ENCODE measurements around the gene ZMYND8. TPM values are rescaled to one million over a fixed set of nuclear protein-coding genes. Genes with fewer than 3 reads are reported as not detected.
A peak's percentile ranks its signal among the peaks of the same experiment; 100 is the strongest.

The ZMYND8 gene
- total RNA-seq, 1 experiment from 2014 or later: 50.7 TPM

DNA sequence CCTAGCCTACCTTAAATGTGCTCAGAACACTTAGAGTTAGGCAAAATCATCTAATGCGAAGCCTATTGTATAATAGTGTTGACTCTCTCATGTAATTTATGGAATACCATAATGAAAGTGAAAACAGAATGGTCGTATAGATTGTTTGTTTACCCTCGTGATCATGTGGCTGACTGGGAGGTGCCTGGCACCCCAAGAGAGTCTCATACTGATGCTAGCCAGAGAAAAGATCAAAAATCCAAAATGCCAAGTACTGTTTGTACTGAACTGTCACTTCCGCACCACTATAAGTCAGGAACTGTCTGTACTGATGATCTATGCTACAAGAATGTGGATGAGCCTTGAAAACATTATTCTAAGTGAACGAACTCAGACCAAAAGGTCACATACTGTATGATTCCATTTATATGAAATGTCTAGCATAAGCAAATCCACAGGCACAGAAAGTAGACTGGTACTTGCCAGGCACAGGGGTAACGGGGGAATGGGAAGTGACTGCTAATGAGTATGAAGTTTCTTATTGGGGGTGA, 22.4 kb downstream of the ZMYND8 start:
- Histone ChIP-seq H3K36me3 (ENCODE audit: control insufficient read depth, insufficient read depth, low read length) (no peaks in the 10 kb centered on the region), H3K9me3 (ENCODE audit: control insufficient read depth, insufficient read depth, low read depth, low read length) (no peaks in the 10 kb centered on the region), H3K27me3 (ENCODE audit: control insufficient read depth, insufficient read depth, low read length) (no peaks in the 10 kb centered on the region), H3K4me1 (ENCODE audit: control insufficient read depth, insufficient read depth, low read length) (peaks cover 84% of the 10 kb centered on the region), H3K4me3 (ENCODE audit: low read depth in 2 of 2, low read length in 2 of 2) (peak overlapping the region; percentile 6 to 30; a peak in 3 of 4 replicates), H3K27ac (ENCODE audit: low read length) (peak overlapping the region; percentile 99)
- DNase-seq (ENCODE audit: low read depth, low spot score) (peak; percentile 90), ATAC-seq (peak; percentile 78)
- no TSS peak for BruUV-seq (replicated peaks)
- POLR2A ChIA-PET: interaction anchor here (0.6 to 0.7 kb wide), 2 partner anchors 21 to 108 kb away, joined by 3 to 5 read pairs; no protein-coding TSS in a partner anchor
- CTCF ChIA-PET: no interaction called here
- in situ Hi-C loops (cut with HindIII; ENCODE audit: low pct_unique_long_range_greater_than_20kb, low sequenced_read_pairs): no loop called here
- TF ChIP-seq SIN3A (IDR thresholded peaks at IDR 0.05; ENCODE audit: borderline replicate concordance, insufficient read depth, low read depth, low read length) (no peak), TCF7L2 (IDR thresholded peaks at IDR 0.05; ENCODE audit: low read depth, low read length) (peak; percentile 66; the same call in 1 of the 2 replicates), POLR2AphosphoS5 (IDR thresholded peaks at IDR 0.05; ENCODE audit: low read depth, low read length) (peak; percentile 51; the same call in 1 of the 2 replicates)
- TF ChIP-seq, protein P1, sequence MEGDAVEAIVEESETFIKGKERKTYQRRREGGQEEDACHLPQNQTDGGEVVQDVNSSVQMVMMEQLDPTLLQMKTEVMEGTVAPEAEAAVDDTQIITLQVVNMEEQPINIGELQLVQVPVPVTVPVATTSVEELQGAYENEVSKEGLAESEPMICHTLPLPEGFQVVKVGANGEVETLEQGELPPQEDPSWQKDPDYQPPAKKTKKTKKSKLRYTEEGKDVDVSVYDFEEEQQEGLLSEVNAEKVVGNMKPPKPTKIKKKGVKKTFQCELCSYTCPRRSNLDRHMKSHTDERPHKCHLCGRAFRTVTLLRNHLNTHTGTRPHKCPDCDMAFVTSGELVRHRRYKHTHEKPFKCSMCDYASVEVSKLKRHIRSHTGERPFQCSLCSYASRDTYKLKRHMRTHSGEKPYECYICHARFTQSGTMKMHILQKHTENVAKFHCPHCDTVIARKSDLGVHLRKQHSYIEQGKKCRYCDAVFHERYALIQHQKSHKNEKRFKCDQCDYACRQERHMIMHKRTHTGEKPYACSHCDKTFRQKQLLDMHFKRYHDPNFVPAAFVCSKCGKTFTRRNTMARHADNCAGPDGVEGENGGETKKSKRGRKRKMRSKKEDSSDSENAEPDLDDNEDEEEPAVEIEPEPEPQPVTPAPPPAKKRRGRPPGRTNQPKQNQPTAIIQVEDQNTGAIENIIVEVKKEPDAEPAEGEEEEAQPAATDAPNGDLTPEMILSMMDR (IDR thresholded peaks at IDR 0.05): no peak
- TF ChIP-seq, protein P2, sequence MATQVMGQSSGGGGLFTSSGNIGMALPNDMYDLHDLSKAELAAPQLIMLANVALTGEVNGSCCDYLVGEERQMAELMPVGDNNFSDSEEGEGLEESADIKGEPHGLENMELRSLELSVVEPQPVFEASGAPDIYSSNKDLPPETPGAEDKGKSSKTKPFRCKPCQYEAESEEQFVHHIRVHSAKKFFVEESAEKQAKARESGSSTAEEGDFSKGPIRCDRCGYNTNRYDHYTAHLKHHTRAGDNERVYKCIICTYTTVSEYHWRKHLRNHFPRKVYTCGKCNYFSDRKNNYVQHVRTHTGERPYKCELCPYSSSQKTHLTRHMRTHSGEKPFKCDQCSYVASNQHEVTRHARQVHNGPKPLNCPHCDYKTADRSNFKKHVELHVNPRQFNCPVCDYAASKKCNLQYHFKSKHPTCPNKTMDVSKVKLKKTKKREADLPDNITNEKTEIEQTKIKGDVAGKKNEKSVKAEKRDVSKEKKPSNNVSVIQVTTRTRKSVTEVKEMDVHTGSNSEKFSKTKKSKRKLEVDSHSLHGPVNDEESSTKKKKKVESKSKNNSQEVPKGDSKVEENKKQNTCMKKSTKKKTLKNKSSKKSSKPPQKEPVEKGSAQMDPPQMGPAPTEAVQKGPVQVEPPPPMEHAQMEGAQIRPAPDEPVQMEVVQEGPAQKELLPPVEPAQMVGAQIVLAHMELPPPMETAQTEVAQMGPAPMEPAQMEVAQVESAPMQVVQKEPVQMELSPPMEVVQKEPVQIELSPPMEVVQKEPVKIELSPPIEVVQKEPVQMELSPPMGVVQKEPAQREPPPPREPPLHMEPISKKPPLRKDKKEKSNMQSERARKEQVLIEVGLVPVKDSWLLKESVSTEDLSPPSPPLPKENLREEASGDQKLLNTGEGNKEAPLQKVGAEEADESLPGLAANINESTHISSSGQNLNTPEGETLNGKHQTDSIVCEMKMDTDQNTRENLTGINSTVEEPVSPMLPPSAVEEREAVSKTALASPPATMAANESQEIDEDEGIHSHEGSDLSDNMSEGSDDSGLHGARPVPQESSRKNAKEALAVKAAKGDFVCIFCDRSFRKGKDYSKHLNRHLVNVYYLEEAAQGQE (IDR thresholded peaks at IDR 0.05; ENCODE audit: insufficient read depth in 1 of 2, low read depth in 2 of 2, low read length in 1 of 2): no peak
- intact Hi-C loops (cut with micrococcal nuclease; ENCODE audit: unreplicated experiment): loop anchor here (10.0 kb wide), 1 partner anchor 59 kb away; no protein-coding TSS in a partner anchor

DNA sequence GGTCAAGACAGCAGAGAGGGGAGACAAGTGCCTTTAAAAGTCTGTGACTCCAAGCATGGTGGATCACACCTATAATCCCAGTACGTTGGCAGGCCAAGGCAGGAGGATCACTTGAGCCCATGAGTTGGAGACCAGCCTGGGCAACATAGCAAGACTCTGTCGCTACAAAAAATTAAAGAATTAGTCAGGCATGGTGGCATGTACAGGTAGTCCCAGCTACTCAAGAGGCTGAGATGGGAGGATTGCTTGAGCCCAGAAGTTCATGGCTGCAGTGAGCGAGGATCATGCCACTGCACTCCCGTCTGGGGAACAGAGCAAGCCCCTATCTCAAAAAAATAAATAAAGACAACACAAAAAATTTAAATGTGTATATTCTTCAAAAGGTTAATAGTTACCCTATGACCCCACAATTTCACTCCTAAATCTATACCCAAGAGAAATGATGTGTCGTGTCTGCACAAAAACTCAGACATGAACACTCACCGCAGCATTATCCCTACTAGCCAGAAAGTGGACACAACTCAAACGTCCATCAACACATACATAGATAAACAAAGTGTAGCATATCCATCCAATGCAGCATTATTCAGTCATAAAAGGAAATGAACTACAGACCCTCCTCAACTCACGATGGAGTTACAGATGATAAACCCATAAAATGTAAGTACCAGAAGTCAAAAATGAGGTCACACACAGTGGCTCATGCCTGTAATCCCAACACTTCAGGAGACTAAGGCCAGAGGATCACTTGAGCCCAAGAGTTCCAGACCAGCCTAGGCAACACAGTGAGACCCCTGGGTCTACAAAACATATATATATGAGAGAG, 23.9 kb downstream of the ZMYND8 start:
- no peak for ATAC-seq
- Histone ChIP-seq H3K4me1 (ENCODE audit: control insufficient read depth, insufficient read depth, low read length) (peaks cover 85% of the 10 kb centered on the region), H3K27ac (ENCODE audit: low read length) (peak overlapping the region; percentile 99), H3K9me3 (ENCODE audit: control insufficient read depth, insufficient read depth, low read depth, low read length) (no peaks in the 10 kb centered on the region), H3K36me3 (ENCODE audit: control insufficient read depth, insufficient read depth, low read length) (no peaks in the 10 kb centered on the region), H3K27me3 (ENCODE audit: control insufficient read depth, insufficient read depth, low read length) (no peaks in the 10 kb centered on the region), H3K4me3 (ENCODE audit: low read depth in 2 of 2, low read length in 2 of 2) (no peak overlapping the region)
- TF ChIP-seq, protein P2 (IDR thresholded peaks at IDR 0.05; ENCODE audit: insufficient read depth in 1 of 2, low read depth in 2 of 2, low read length in 1 of 2): no peak
- TF ChIP-seq, protein P1 (IDR thresholded peaks at IDR 0.05): no peak
- TF ChIP-seq TCF7L2 (IDR thresholded peaks at IDR 0.05; ENCODE audit: low read depth, low read length) (no peak), SIN3A (IDR thresholded peaks at IDR 0.05; ENCODE audit: borderline replicate concordance, insufficient read depth, low read depth, low read length) (no peak), POLR2AphosphoS5 (IDR thresholded peaks at IDR 0.05; ENCODE audit: low read depth, low read length) (no peak)
- ChIA-PET POLR2A (no interaction called here), CTCF (no interaction called here)
- no TSS peak for BruUV-seq (replicated peaks)
- in situ Hi-C loops (cut with HindIII; ENCODE audit: low pct_unique_long_range_greater_than_20kb, low sequenced_read_pairs) (no loop called here), intact Hi-C loops (cut with micrococcal nuclease; ENCODE audit: unreplicated experiment) (loop anchor here (10.0 kb wide), 1 partner anchor 58 kb away; no protein-coding TSS in a partner anchor)
- DNase-seq (ENCODE audit: low read depth, low spot score): no peak

All from Panc1 (cell line).